GM12873 (cell line): ENCODE measurements around the gene RASGRP3.

Source experiments
- TF ChIP-seq, protein P1 (sequence below): IDR thresholded peaks from 2 replicates; pipeline ENCODE4 v1.5.1; 2012; ENCODE audit warnings: low read depth, mild to moderate bottlenecking, moderate library complexity, low read length, control low read depth; ENCODE audit not compliant: insufficient read depth; ENCODE audit errors: missing control alignments

Gene RASGRP3

GRCh38 chr2:33607905-33608304, 131.5 kb downstream of the RASGRP3 start:
- TF ChIP-seq, protein P1, sequence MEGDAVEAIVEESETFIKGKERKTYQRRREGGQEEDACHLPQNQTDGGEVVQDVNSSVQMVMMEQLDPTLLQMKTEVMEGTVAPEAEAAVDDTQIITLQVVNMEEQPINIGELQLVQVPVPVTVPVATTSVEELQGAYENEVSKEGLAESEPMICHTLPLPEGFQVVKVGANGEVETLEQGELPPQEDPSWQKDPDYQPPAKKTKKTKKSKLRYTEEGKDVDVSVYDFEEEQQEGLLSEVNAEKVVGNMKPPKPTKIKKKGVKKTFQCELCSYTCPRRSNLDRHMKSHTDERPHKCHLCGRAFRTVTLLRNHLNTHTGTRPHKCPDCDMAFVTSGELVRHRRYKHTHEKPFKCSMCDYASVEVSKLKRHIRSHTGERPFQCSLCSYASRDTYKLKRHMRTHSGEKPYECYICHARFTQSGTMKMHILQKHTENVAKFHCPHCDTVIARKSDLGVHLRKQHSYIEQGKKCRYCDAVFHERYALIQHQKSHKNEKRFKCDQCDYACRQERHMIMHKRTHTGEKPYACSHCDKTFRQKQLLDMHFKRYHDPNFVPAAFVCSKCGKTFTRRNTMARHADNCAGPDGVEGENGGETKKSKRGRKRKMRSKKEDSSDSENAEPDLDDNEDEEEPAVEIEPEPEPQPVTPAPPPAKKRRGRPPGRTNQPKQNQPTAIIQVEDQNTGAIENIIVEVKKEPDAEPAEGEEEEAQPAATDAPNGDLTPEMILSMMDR: no peak

GRCh38 chr2:33614190-33614589, 137.7 kb downstream of the RASGRP3 start:
- TF ChIP-seq, protein P1: no peak
